ENCODE measurements around the gene ZGLP1.

Gene ZGLP1

GRCh38 chr19:10295847-10296591, 13.6 kb downstream of the ZGLP1 start:
- DNase-seq: no peak

- peak in 1 of 56 donors; percentile 4 for DNase-seq
Measured at GRCh38 chr19:10295305-10295846, 14.2 kb downstream of the ZGLP1 start.

GRCh38 chr19:10294368-10294697, 15.3 kb downstream of the ZGLP1 start:
- DNase-seq: no peak

GRCh38 chr19:10293637-10294367, 15.8 kb downstream of the ZGLP1 start:
- no peak for DNase-seq

- no peak for DNase-seq
Measured at GRCh38 chr19:10292789-10293636, 16.6 kb downstream of the ZGLP1 start.

- peak in 34 of 56 donors; percentile 9 to 68 (median 31) for DNase-seq
Measured at GRCh38 chr19:10292206-10292788, 17.3 kb downstream of the ZGLP1 start.

- DNase-seq: no peak
Measured at GRCh38 chr19:10291554-10292205, 17.9 kb downstream of the ZGLP1 start.

GRCh38 chr19:10290876-10291553, 18.6 kb downstream of the ZGLP1 start:
- DNase-seq: peak in 21 of 56 donors; percentile 4 to 46 (median 24)

GRCh38 chr19:10290357-10290875, 19.2 kb downstream of the ZGLP1 start:
- peak in 2 of 56 donors; percentile 4 to 28 for DNase-seq

GRCh38 chr19:10289836-10290356, 19.7 kb downstream of the ZGLP1 start, which contains the start of gene ICAM5:
TSS of gene ICAM5 (plus strand) at chr19:10289952. CDS start at chr19:10290044, 92 bp downstream.
- DNase-seq: peak in 26 of 56 donors; percentile 5 to 71 (median 38)

- DNase-seq: peak in 28 of 56 donors; percentile 14 to 81 (median 37)
Measured at GRCh38 chr19:10289167-10289835, 20.3 kb downstream of the ZGLP1 start.

- DNase-seq: peak in 11 of 56 donors; percentile 6 to 59 (median 28)
Measured at GRCh38 chr19:10288662-10289166, 20.9 kb downstream of the ZGLP1 start.

GRCh38 chr19:10286803-10287737, 22.5 kb downstream of the ZGLP1 start, which contains the start of gene ICAM4:
TSS of gene ICAM4 (plus strand) at chr19:10286955. CDS start at chr19:10287013, 58 bp downstream.
- no peak for DNase-seq

GRCh38 chr19:10285393-10285792, 24.2 kb downstream of the ZGLP1 start:
- DNase-seq: no peak

GRCh38 chr19:10284960-10285278, 24.7 kb downstream of the ZGLP1 start:
- DNase-seq: no peak

GRCh38 chr19:10284065-10284959, 25.3 kb downstream of the ZGLP1 start:
- no peak for DNase-seq

Data from amygdala (tissue), 56 donors.